H1 (cell line): Measurements from ENCODE around the gene COL19A1. TPM values are rescaled to one million over a fixed set of nuclear protein-coding genes. Genes with fewer than 3 reads are reported as not detected.

Experiments
- CTCF ChIA-PET: fragments of 300-600 bp; sonication (Branson Sonifier 250); formaldehyde crosslinking; loops from one replicate; lab custom pipeline; 2021; ENCODE audit not compliant: partially characterized antibody; lab: Charles Lee
- POLR2A ChIA-PET: fragments of 300-600 bp; sonication (Branson Sonifier 250); formaldehyde crosslinking; loops from one replicate; lab custom pipeline; 2021; ENCODE audit warnings: inconsistent platforms; ENCODE audit not compliant: partially characterized antibody; lab: Charles Lee
- DNase-seq, 2 experiments: peaks; one replicate each; pipeline versions ENCODE4 v3.0.0 to v3.0.0-alpha.2; 2010 to 2022; ENCODE audit warnings: low spot score in 2 of 2, low read depth in 1 of 2, mixed read lengths in 1 of 2
- FAIRE-seq: peaks from 2 replicates; lab custom pipeline; 2011; peaks lifted over from hg19 to GRCh38; lab: Jason Lieb, UNC
- H2AFZ ChIP-seq: 2 replicates; pipeline ENCODE4 v1.8.1; 2012; ENCODE audit warnings: low read length, inconsistent platforms
- H2AK5ac ChIP-seq: 2 replicates; pipeline ENCODE4 v1.6.1; 2013; ENCODE audit warnings: low read depth, low read length
- H2BK120ac ChIP-seq: replicated peaks from 2 replicates; pipeline ENCODE3; 2013; ENCODE audit warnings: low read depth, low read length, inconsistent platforms
- H2BK12ac ChIP-seq: 2 replicates; pipeline ENCODE4 v1.6.1; 2013; ENCODE audit warnings: low read depth, low read length
- H2BK15ac ChIP-seq: 2 replicates; pipeline ENCODE4 v1.6.1; 2013; ENCODE audit warnings: low read length
- H2BK20ac ChIP-seq: 2 replicates; pipeline ENCODE4 v1.6.1; 2013; ENCODE audit warnings: low read length
- H2BK5ac ChIP-seq: 2 replicates; pipeline ENCODE4 v1.6.1; 2013; ENCODE audit warnings: low read depth, low read length
- H3K14ac ChIP-seq: 2 replicates; pipeline ENCODE4 v1.6.1; 2013; ENCODE audit warnings: inconsistent platforms; ENCODE audit not compliant: insufficient read length
- H3K18ac ChIP-seq: 2 replicates; pipeline ENCODE4 v1.6.1; 2013; ENCODE audit warnings: low read length; ENCODE audit errors: extremely low read depth
- H3K23ac ChIP-seq: 2 replicates; pipeline ENCODE4 v1.6.1; 2013; ENCODE audit warnings: inconsistent platforms; ENCODE audit not compliant: insufficient read length
- H3K23me2 ChIP-seq: 2 replicates; pipeline ENCODE4 v1.6.1; 2013; ENCODE audit warnings: low read depth, low read length
- H3K27ac ChIP-seq: 2 replicates; pipeline ENCODE4 v1.6.1; 2011; ENCODE audit warnings: low read depth, low read length, inconsistent platforms
- H3K27me3 ChIP-seq, 4 experiments: replicated peaks in 1 of 4; 1 replicate in 1 of 4; 2 replicates in 3 of 4; pipeline versions ENCODE4 v1.6.1 to v1.8.1; 2011 to 2013; ENCODE audit warnings: low read length in 3 of 4, mild to moderate bottlenecking in 3 of 4, inconsistent platforms in 2 of 4, mixed read lengths in 2 of 4, moderate library complexity in 1 of 4; ENCODE audit not compliant: control insufficient read depth in 3 of 4, insufficient read depth in 3 of 4; ENCODE audit errors: extremely low read depth in 1 of 4
- H3K36me3 ChIP-seq, 4 experiments: 2 replicates each; pipeline versions ENCODE4 v1.6.1 to v1.8.1; 2011 to 2013; ENCODE audit warnings: mild to moderate bottlenecking in 4 of 4, low read length in 3 of 4, moderate library complexity in 2 of 4, control low read depth in 1 of 4, inconsistent platforms in 1 of 4; ENCODE audit not compliant: insufficient read depth in 4 of 4, control insufficient read depth in 2 of 4
- H3K4ac ChIP-seq: replicated peaks from 2 replicates; pipeline ENCODE3; 2013; ENCODE audit warnings: low read length, low read depth, mixed read lengths, inconsistent platforms; ENCODE audit not compliant: insufficient read length
- H3K4me1 ChIP-seq, 4 experiments: replicated peaks in 1 of 4; 1 replicate in 1 of 4; 2 replicates in 3 of 4; pipeline versions ENCODE4 v1.6.1 to v1.8.1; 2011 to 2013; ENCODE audit warnings: low read length in 3 of 4, inconsistent platforms in 2 of 4, mixed read lengths in 1 of 4; ENCODE audit not compliant: insufficient read depth in 4 of 4, control insufficient read depth in 3 of 4
- H3K4me2 ChIP-seq, 2 experiments: 2 replicates each; pipeline versions ENCODE4 v1.6.1 to v1.8.1; 2011 to 2013; ENCODE audit warnings: low read depth in 2 of 2, low read length in 2 of 2, control low read depth in 1 of 2, inconsistent platforms in 1 of 2, mild to moderate bottlenecking in 1 of 2; ENCODE audit not compliant: insufficient read depth in 1 of 2
- H3K4me3 ChIP-seq, 4 experiments: fragments of 200-600, 300-600 bp in 1 of 4; sonication (generic), shearing (Covaris generic), sonication (Bioruptor Twin) in 1 of 4; 2 replicates each; pipeline versions ENCODE4 v1.5.1 to v1.8.1; 2011 to 2016; ENCODE audit warnings: low read length in 4 of 4, low read depth in 3 of 4, control low read depth in 2 of 4, inconsistent platforms in 2 of 4, mild to moderate bottlenecking in 2 of 4, mixed read lengths in 1 of 4, moderate library complexity in 1 of 4; ENCODE audit not compliant: insufficient read depth in 2 of 4; ENCODE audit errors: extremely low read depth in 1 of 4
- H3K56ac ChIP-seq: replicated peaks from 2 replicates; pipeline ENCODE3; 2013; ENCODE audit warnings: low read depth, mild to moderate bottlenecking, mixed read lengths, low read length, inconsistent platforms; ENCODE audit not compliant: insufficient read length
- H3K79me1 ChIP-seq: 2 replicates; pipeline ENCODE4 v1.6.1; 2013; ENCODE audit warnings: low read depth, low read length, control low read depth
- H3K79me2 ChIP-seq, 2 experiments: 2 replicates each; pipeline versions ENCODE4 v1.6.1 to v1.8.1; 2012 to 2013; ENCODE audit warnings: low read length in 2 of 2, mild to moderate bottlenecking in 2 of 2, inconsistent platforms in 1 of 2; ENCODE audit not compliant: insufficient read depth in 2 of 2, control insufficient read depth in 1 of 2
- H3K9ac ChIP-seq, 4 experiments: replicated peaks in 1 of 4; 1 replicate in 1 of 4; 2 replicates in 3 of 4; pipeline versions ENCODE4 v1.6.1 to v1.8.1; 2011 to 2013; ENCODE audit warnings: low read depth in 3 of 4, low read length in 3 of 4, control low read depth in 2 of 4, mild to moderate bottlenecking in 2 of 4, moderate library complexity in 2 of 4, inconsistent platforms in 1 of 4; ENCODE audit errors: extremely low read depth in 1 of 4
- H3K9me3 ChIP-seq, 2 experiments: 2 replicates each; pipeline versions ENCODE4 v1.6.1 to v1.8.1; 2012 to 2013; ENCODE audit warnings: mild to moderate bottlenecking in 2 of 2, moderate library complexity in 2 of 2, control low read depth in 1 of 2, inconsistent platforms in 1 of 2, low read depth in 1 of 2, low read length in 1 of 2, mixed read lengths in 1 of 2; ENCODE audit not compliant: insufficient read depth in 2 of 2
- H4K20me1 ChIP-seq, 2 experiments: replicated peaks in 1 of 2; 2 replicates each; pipeline versions ENCODE3 to v1.8.1; 2011 to 2013; ENCODE audit warnings: inconsistent platforms in 2 of 2, low read length in 2 of 2, mild to moderate bottlenecking in 1 of 2; ENCODE audit not compliant: insufficient read depth in 2 of 2, control insufficient read depth in 1 of 2
- H4K5ac ChIP-seq: 2 replicates; pipeline ENCODE4 v1.6.1; 2013; ENCODE audit warnings: low read length, low read depth, mixed read lengths, inconsistent platforms; ENCODE audit not compliant: insufficient read length
- H4K8ac ChIP-seq: 2 replicates; pipeline ENCODE4 v1.8.0; 2013; ENCODE audit warnings: mild to moderate bottlenecking, moderate library complexity, low read length, inconsistent platforms; ENCODE audit not compliant: insufficient read depth; ENCODE audit errors: extremely low read depth
- H4K91ac ChIP-seq: replicated peaks from 2 replicates; pipeline ENCODE3; 2013; ENCODE audit warnings: low read length, mixed read lengths, inconsistent platforms; ENCODE audit not compliant: insufficient read length
- BCL11A ChIP-seq, 2 experiments: IDR thresholded peaks; one replicate each; pipeline ENCODE4 v1.6.1; 2011; ENCODE audit warnings: low read depth in 2 of 2, low read length in 2 of 2, mild to moderate bottlenecking in 2 of 2
- BRCA1 ChIP-seq: IDR thresholded peaks from 2 replicates; pipeline ENCODE4 v1.6.1; 2012; ENCODE audit warnings: low read depth, low read length, improper control_type of control experiment
- EGR1 ChIP-seq: IDR thresholded peaks from 2 replicates; pipeline ENCODE4 v1.6.1; 2011; ENCODE audit warnings: low read depth, low read length, borderline replicate concordance
- EP300 ChIP-seq, 2 experiments: IDR thresholded peaks; 1 replicate in 1 of 2; 2 replicates in 1 of 2; pipeline ENCODE4 v1.6.1; 2011 to 2012; ENCODE audit warnings: low read depth in 2 of 2, low read length in 2 of 2, mild to moderate bottlenecking in 2 of 2, borderline replicate concordance in 1 of 2, inconsistent platforms in 1 of 2, moderate library complexity in 1 of 2
- HDAC2 ChIP-seq, 2 experiments: fragments of 300-600 bp in 1 of 2; sonication (generic) in 1 of 2; IDR thresholded peaks; 2 replicates each; pipeline ENCODE4 v1.6.1; 2011 to 2012; ENCODE audit warnings: low read depth in 2 of 2, low read length in 2 of 2, mild to moderate bottlenecking in 2 of 2, moderate library complexity in 2 of 2, borderline replicate concordance in 1 of 2, inconsistent platforms in 1 of 2
- KDM4A ChIP-seq: IDR thresholded peaks from one replicate; pipeline ENCODE4 v1.7.1; 2012; ENCODE audit warnings: low read depth, mild to moderate bottlenecking, moderate library complexity, low read length, inconsistent platforms; ENCODE audit not compliant: severe bottlenecking
- KDM5A ChIP-seq: fragments of 200-600 bp; IDR thresholded peaks from 2 replicates; pipeline ENCODE4 v1.7.1; 2012; ENCODE audit warnings: mild to moderate bottlenecking, low read length, inconsistent platforms, mixed read lengths
- POLR2A ChIP-seq, 2 experiments: IDR thresholded peaks; 1 replicate in 1 of 2; 2 replicates in 1 of 2; pipeline ENCODE4 v1.6.1; 2011; ENCODE audit warnings: low read depth in 2 of 2, low read length in 2 of 2, mild to moderate bottlenecking in 2 of 2; ENCODE audit errors: control extremely low read depth in 1 of 2
- SAP30 ChIP-seq: fragments of 300-600 bp; sonication (generic); IDR thresholded peaks from 2 replicates; pipeline ENCODE4 v1.7.1; 2012; ENCODE audit warnings: low read length, moderate library complexity, mild to moderate bottlenecking, inconsistent platforms; ENCODE audit not compliant: insufficient read depth, insufficient replicate concordance
- SIX5 ChIP-seq: IDR thresholded peaks from 2 replicates; pipeline ENCODE4 v1.6.1; 2011; ENCODE audit warnings: mild to moderate bottlenecking, low read depth, low read length
- YY1 ChIP-seq: IDR thresholded peaks from 2 replicates; pipeline ENCODE4 v1.6.1; 2011; ENCODE audit warnings: low read depth, mild to moderate bottlenecking, low read length
- ZNF274 ChIP-seq: IDR thresholded peaks from 2 replicates; pipeline ENCODE4 v1.7.0; 2012; ENCODE audit warnings: low read length, borderline replicate concordance; ENCODE audit errors: extremely low read depth
- WGBS, 2 experiments: shearing (Covaris generic) in 1 of 2; methylation state at CpG; one replicate each; pipeline versions ENCODE4 v1.1.6 to v1.1.7; 2013 to 2015; ENCODE audit warnings: low lambda C conversion rate in 2 of 2, mixed read lengths in 2 of 2, inconsistent platforms in 1 of 2, low coverage in 1 of 2, missing lambda C conversion rate in 1 of 2; ENCODE audit not compliant: insufficient replicate concordance in 2 of 2, insufficient coverage in 1 of 2, insufficient read length in 1 of 2; ENCODE audit errors: extremely low coverage in 1 of 2, missing lambda C conversion rate in 1 of 2; 5-methylcytosine and 5-hydroxymethylcytosine counted together
- polyA plus RNA-seq, 7 experiments: library from polyadenylated mRNA; depleted of rRNA in 3 of 7; stranded (reverse) in 5 of 7; unstranded in 2 of 7; fragments of >200 nt in 5 of 7; fragments of 200-250 nt in 2 of 7; gene quantifications; 1 replicate in 5 of 7; 2 replicates in 1 of 7; 4 replicates in 1 of 7; pipeline versions ENCODE4 v1.2.1 to v1.2.3, GENCODE V29; 2011 to 2013; ENCODE audit warnings: missing spikeins in 2 of 7, mixed read lengths in 2 of 7
- total RNA-seq: library from RNA; stranded (reverse); fragmentation: NEBNext Ultra II Directional; extraction: Animal tissue kit (Norgen Biotek cat#: 25700); gene quantifications from 2 replicates; pipeline ENCODE4 v1.2.1, GENCODE V29; 2021

Gene COL19A1
- total and polyA plus RNA-seq, 2 of the 8 experiments (the other 6 are each of a cell fraction or from before 2014, with no cell fraction given) = not detected

- H4K8ac ChIP-seq = no peak overlapping the region
- DNase-seq (no peak), FAIRE-seq (no peak)
- no peak overlapping the region for H3K14ac ChIP-seq
- H2BK120ac ChIP-seq = no peak overlapping the region
- no peak overlapping the region for H3K4me3 ChIP-seq
- H3K56ac ChIP-seq = no peak overlapping the region
- no peak overlapping the region for H4K5ac ChIP-seq
- no peaks in the 10 kb centered on the region for H3K36me3 ChIP-seq
- no peaks in the 10 kb centered on the region for H3K79me1 ChIP-seq
- ChIA-PET POLR2A (no interaction called here), CTCF (no interaction called here)
- H2AK5ac ChIP-seq = no peak overlapping the region
- no peak overlapping the region for H3K9ac ChIP-seq
- H4K91ac ChIP-seq = no peak overlapping the region
- no peak overlapping the region for H2BK15ac ChIP-seq
- no peak overlapping the region for H3K18ac ChIP-seq
- no peak overlapping the region for H2BK5ac ChIP-seq
- H3K27me3 ChIP-seq = no peaks in the 10 kb centered on the region
- H2AFZ ChIP-seq = no peak overlapping the region
- TF ChIP-seq BCL11A (IDR thresholded peaks at IDR 0.05; ENCODE audit: low read depth in 2 of 2, low read length in 2 of 2) (no peak), SIX5 (no peak), SAP30 (no peak), HDAC2 (IDR thresholded peaks at IDR 0.05; ENCODE audit: borderline replicate concordance in 1 of 2, low read depth in 2 of 2, low read length in 2 of 2) (no peak), ZNF274 (no peak), EGR1 (no peak), YY1 (no peak), KDM4A (no peak), BRCA1 (no peak), EP300 (IDR thresholded peaks at IDR 0.05; ENCODE audit: borderline replicate concordance in 1 of 2, low read depth in 2 of 2, low read length in 2 of 2) (no peak), POLR2A (IDR thresholded peaks at IDR 0.05; ENCODE audit: control extremely low read depth in 1 of 2, low read depth in 2 of 2, low read length in 2 of 2) (no peak), KDM5A (no peak)
- no peak overlapping the region for H2BK12ac ChIP-seq
- H3K23ac ChIP-seq = no peak overlapping the region
- no peak overlapping the region for H3K4me2 ChIP-seq
- no peaks in the 10 kb centered on the region for H3K79me2 ChIP-seq
- no peak overlapping the region for H2BK20ac ChIP-seq
- no CpG with 5 or more reads among the region's 2 CpGs for WGBS, 2 experiments
- H4K20me1 ChIP-seq = no peaks in the 10 kb centered on the region
- no peaks in the 10 kb centered on the region for H3K9me3 ChIP-seq
- H3K27ac ChIP-seq = no peak overlapping the region
- H3K23me2 ChIP-seq = no peaks in the 10 kb centered on the region
- no peak overlapping the region for H3K4ac ChIP-seq
- H3K4me1 ChIP-seq = no peaks in the 10 kb centered on the region
Measured at GRCh38 chr6:69884231-69884630, 17.9 kb downstream of the COL19A1 start.
